Sigmoid colon (tissue), 7 donors: ENCODE measurements around the gene AGTPBP1. TPM values are rescaled to one million over a fixed set of nuclear protein-coding genes. Genes with fewer than 3 reads are reported as not detected.

ENCODE experiments used
- DNase-seq: peaks from one replicate; pipeline ENCODE4 v3.0.0-alpha.2; 2019
- H3K27ac ChIP-seq, 4 donors: fragments of 200-600 bp; sonication (generic); one replicate each; pipeline ENCODE4 v1.5.1; 2016 to 2019; ENCODE audit warnings: mild to moderate bottlenecking in 1 of 4
- H3K27me3 ChIP-seq, 3 donors: fragments of 200-600 bp; sonication (generic); one replicate each; pipeline ENCODE4 v1.5.1; 2019; ENCODE audit warnings: mild to moderate bottlenecking in 1 of 3
- H3K36me3 ChIP-seq, 4 donors: fragments of 200-600 bp; sonication (generic); one replicate each; pipeline ENCODE4 v1.5.1; 2016 to 2019
- H3K4me1 ChIP-seq, 4 donors: fragments of 200-600 bp; sonication (generic); one replicate each; pipeline ENCODE4 v1.5.1; 2017 to 2019
- H3K4me3 ChIP-seq, 4 donors: fragments of 200-600 bp; sonication (generic); one replicate each; pipeline ENCODE4 v1.5.1; 2017 to 2019; ENCODE audit warnings: mild to moderate bottlenecking in 2 of 4, moderate library complexity in 1 of 4
- H3K9me3 ChIP-seq, 4 donors: fragments of 200-600 bp in 3 of 4; sonication (generic) in 3 of 4; one replicate each; pipeline versions ENCODE4 v1.5.1 to v1.6.1; 2013 to 2019
- CTCF ChIP-seq, 4 experiments: fragments of 450-650 bp in 3 of 4; fragments of 200-600 bp in 1 of 4; IDR thresholded peaks; one replicate each; pipeline ENCODE4 v1.5.1; 2016 to 2019; ENCODE audit warnings: antibody characterized with exemption in 4 of 4, mild to moderate bottlenecking in 3 of 4, moderate library complexity in 2 of 4
- EP300 ChIP-seq, 4 donors: sonication (generic); formaldehyde crosslinking; IDR thresholded peaks; one replicate each; pipeline ENCODE4 v1.6.1; 2017; ENCODE audit warnings: antibody characterized with exemption in 4 of 4
- POLR2A ChIP-seq, 2 donors: fragments of 450-650 bp; IDR thresholded peaks; one replicate each; pipeline ENCODE4 v1.6.1; 2016; ENCODE audit warnings: antibody characterized with exemption in 2 of 2, mild to moderate bottlenecking in 2 of 2, moderate library complexity in 2 of 2
- POLR2AphosphoS5 ChIP-seq, 4 donors: sonication (generic); formaldehyde crosslinking; IDR thresholded peaks; one replicate each; pipeline ENCODE4 v1.6.1; 2017; ENCODE audit warnings: antibody characterized with exemption in 4 of 4
- WGBS, 2 donors: extraction: QIAGEN DNeasy Blood & Tissue Kit; methylation state at CpG; one replicate each; pipeline ENCODE4 v1.1.7; 2013; 5-methylcytosine and 5-hydroxymethylcytosine counted together
- intact Hi-C: fragments of 100-400 bp; cut with DNase I; formaldehyde crosslinking; loops from one replicate; pipeline ENCODE4 v1.15.1; 2023
- polyA plus RNA-seq, 3 donors: library from polyadenylated mRNA; stranded (reverse); fragments of 200-250 nt; gene quantifications; one replicate each; pipeline ENCODE4 v1.2.3, GENCODE V29; 2013
- total RNA-seq, 4 donors: library from RNA; depleted of rRNA; stranded (reverse); fragments of >200 nt; gene quantifications; one replicate each; pipeline ENCODE4 v1.1.0, GENCODE V29; 2016
- donor health status: healthy with polysubstance abuse.
- donor health status: Bipolar disorder and iron deficiency.
- donor health status: healthy.

The AGTPBP1 gene
- total and polyA plus RNA-seq, 7 donors = 3.6 to 24.7 (median 17.1) TPM

GRCh38 chr9:85522459-85523092 is 219.2 kb downstream of the AGTPBP1 start:
- H3K27me3 ChIP-seq = peaks cover 0 to 33% (median 0%) of the 10 kb centered on the region in 3 donors
- peak overlapping the region in 2 of 4 donors; percentile 27 to 52 for H3K27ac ChIP-seq
- no peaks in the 10 kb centered on the region for H3K36me3 ChIP-seq
- H3K4me3 ChIP-seq = peak overlapping the region in 3 of 4 donors; percentile 20 to 37 (median 36)
- peaks cover 0 to 8% (median 4%) of the 10 kb centered on the region in 4 donors for H3K4me1 ChIP-seq
- no peaks in the 10 kb centered on the region for H3K9me3 ChIP-seq
- DNase-seq = no peak
- no peak for TF ChIP-seq POLR2A (IDR thresholded peaks at IDR 0.05)
- WGBS, 2 donors = 2 to 15% methylated on average over 55 of the region's 55 CpGs
- intact Hi-C loops = no loop called here

GRCh38 chr9:85521371-85522197 is 220.2 kb downstream of the AGTPBP1 start:
- TF ChIP-seq EP300 (IDR thresholded peaks at IDR 0.05) (no peak), POLR2A (IDR thresholded peaks at IDR 0.05) (no peak), CTCF (IDR thresholded peaks at IDR 0.05) (no peak), POLR2AphosphoS5 (IDR thresholded peaks at IDR 0.05) (no peak)
- H3K4me1 ChIP-seq = peaks cover 0 to 8% (median 4%) of the 10 kb centered on the region in 4 donors
- no peak overlapping the region for H3K4me3 ChIP-seq
- H3K9me3 ChIP-seq = no peaks in the 10 kb centered on the region
- intact Hi-C loops = no loop called here
- H3K27ac ChIP-seq = no peak overlapping the region
- no peaks in the 10 kb centered on the region for H3K36me3 ChIP-seq
- DNase-seq = no peak
- peaks cover 0 to 36% (median 0%) of the 10 kb centered on the region in 3 donors for H3K27me3 ChIP-seq
- WGBS, 2 donors = 91 to 92% methylated on average over 23 of the region's 23 CpGs

- WGBS, 2 donors = 72 to 82% methylated on average over 6 of the region's 6 CpGs
- Histone ChIP-seq H3K27ac (no peak overlapping the region), H3K4me3 (no peak overlapping the region), H3K36me3 (no peaks in the 10 kb centered on the region), H3K9me3 (no peaks in the 10 kb centered on the region), H3K4me1 (peaks cover 0 to under 1% (median 0%) of the 10 kb centered on the region in 4 donors), H3K27me3 (peaks cover 0 to 18% (median 0%) of the 10 kb centered on the region in 3 donors)
- intact Hi-C loops = no loop called here
- no peak for DNase-seq
- no peak for TF ChIP-seq POLR2AphosphoS5 (IDR thresholded peaks at IDR 0.05)
- no peak for TF ChIP-seq CTCF (IDR thresholded peaks at IDR 0.05)
- no peak for TF ChIP-seq EP300 (IDR thresholded peaks at IDR 0.05)
- no peak for TF ChIP-seq POLR2A (IDR thresholded peaks at IDR 0.05)
Observed at GRCh38 chr9:85516976-85517637, 224.6 kb downstream of the AGTPBP1 start.

- Histone ChIP-seq H3K9me3 (no peaks in the 10 kb centered on the region), H3K27ac (no peak overlapping the region), H3K4me1 (no peaks in the 10 kb centered on the region), H3K36me3 (no peaks in the 10 kb centered on the region), H3K4me3 (no peak overlapping the region), H3K27me3 (peaks cover 0 to 17% (median 0%) of the 10 kb centered on the region in 3 donors)
- intact Hi-C loops = no loop called here
- TF ChIP-seq POLR2A (IDR thresholded peaks at IDR 0.05) (no peak), EP300 (IDR thresholded peaks at IDR 0.05) (no peak), CTCF (IDR thresholded peaks at IDR 0.05) (no peak), POLR2AphosphoS5 (IDR thresholded peaks at IDR 0.05) (no peak)
- 25 to 60% methylated on average over 10 of the region's 10 CpGs for WGBS, 2 donors
- DNase-seq = no peak
Observed at GRCh38 chr9:85516455-85516854, 225.3 kb downstream of the AGTPBP1 start.

- DNase-seq = no peak
- H3K4me3 ChIP-seq = no peak overlapping the region
- intact Hi-C loops = no loop called here
- no peaks in the 10 kb centered on the region for H3K36me3 ChIP-seq
- no peak overlapping the region for H3K27ac ChIP-seq
- TF ChIP-seq EP300 (IDR thresholded peaks at IDR 0.05) (no peak), POLR2AphosphoS5 (IDR thresholded peaks at IDR 0.05) (no peak), CTCF (IDR thresholded peaks at IDR 0.05) (no peak), POLR2A (IDR thresholded peaks at IDR 0.05) (no peak)
- H3K27me3 ChIP-seq = peaks cover 0 to 10% (median 0%) of the 10 kb centered on the region in 3 donors
- H3K9me3 ChIP-seq = no peaks in the 10 kb centered on the region
- 89 to 93% methylated on average over 4 of the region's 4 CpGs for WGBS, 2 donors
- H3K4me1 ChIP-seq = no peaks in the 10 kb centered on the region
Observed at GRCh38 chr9:85515021-85515420, 226.7 kb downstream of the AGTPBP1 start.
